A549 (cell line): Measurements from ENCODE around the gene KRT37. TPM values are rescaled to one million over a fixed set of nuclear protein-coding genes. Genes with fewer than 3 reads are reported as not detected.

Experiments used
- ATAC-seq, 2 experiments: fragments of 200-7000 bp in 1 of 2; fragments of >200 bp in 1 of 2; cut with Nextera tagmentation in 1 of 2; cut with Tn5 transposase in 1 of 2; 3 replicates each; pipeline versions ENCODE4 v1.8.0 to v1.9.1; 2018 to 2020; ENCODE audit warnings: mild to moderate bottlenecking in 1 of 2, moderate library complexity in 1 of 2
- CTCF ChIA-PET: fragments of 300-600 bp; sonication (Branson Sonifier 250); formaldehyde crosslinking; extraction: SDS; loops from one replicate; lab custom pipeline; 2021; ENCODE audit warnings: antibody characterized with exemption, inconsistent platforms; lab: Yijun Ruan, JAX
- POLR2A ChIA-PET: fragments of 350-600 bp; formaldehyde crosslinking; extraction: SDS; loops from one replicate; lab custom pipeline; 2021; ENCODE audit warnings: antibody characterized with exemption, inconsistent platforms; lab: Yijun Ruan, JAX
- DNase-seq, 2 experiments: peaks; one replicate each; pipeline versions ENCODE4 v3.0.0 to v3.0.0-alpha.2; 2011 to 2016; ENCODE audit warnings: low read depth in 1 of 2, low spot score in 1 of 2
- FAIRE-seq: peaks from 2 replicates; lab custom pipeline; 2011; peaks lifted over from hg19 to GRCh38; lab: Jason Lieb, UNC
- H3K27ac ChIP-seq, 2 experiments: fragments of >200 bp; sonication (Bioruptor Twin); formaldehyde crosslinking; 3 replicates each; pipeline ENCODE4 v1.5.1; 2016 to 2017
- H3K4me1 ChIP-seq: fragments of >200 bp; sonication (Bioruptor Twin); formaldehyde crosslinking; 3 replicates; pipeline ENCODE4 v1.6.1; 2016
- H3K4me2 ChIP-seq: fragments of >200 bp; sonication (Bioruptor Twin); formaldehyde crosslinking; 3 replicates; pipeline ENCODE4 v1.6.1; 2016
- H3K4me3 ChIP-seq: fragments of >200 bp; sonication (Bioruptor Twin); formaldehyde crosslinking; 3 replicates; pipeline ENCODE4 v1.5.1; 2016
- H3K9me3 ChIP-seq: fragments of >200 bp; sonication (Bioruptor Twin); formaldehyde crosslinking; 3 replicates; pipeline ENCODE4 v1.6.1; 2016
- CBX8 ChIP-seq: fragments of 200-600 bp; sonication (generic); IDR thresholded peaks from 2 replicates; pipeline ENCODE4 v1.6.1; 2016
- CEBPB ChIP-seq, 2 experiments: fragments of >200 bp in 1 of 2; sonication (Bioruptor Twin) in 1 of 2; formaldehyde crosslinking in 1 of 2; IDR thresholded peaks; 2 replicates each; pipeline ENCODE4 v1.6.1; 2012 to 2016
- GATA3 ChIP-seq: IDR thresholded peaks from 2 replicates; pipeline ENCODE4 v1.6.1; 2012; ENCODE audit warnings: borderline replicate concordance
- HEYL ChIP-seq: fragments of 250-450 bp; sonication (Bioruptor Pico); IDR thresholded peaks from 2 replicates; pipeline ENCODE4 v1.8.0; 2021; ENCODE audit warnings: mild to moderate bottlenecking, moderate library complexity
- HOXA7 ChIP-seq: fragments of 250-450 bp; sonication (Bioruptor Pico); IDR thresholded peaks from 2 replicates; pipeline ENCODE4 v1.5.0; 2020; ENCODE audit warnings: mild to moderate bottlenecking, moderate library complexity
- HOXB13 ChIP-seq: fragments of 250-450 bp; sonication (Bioruptor Pico); IDR thresholded peaks from 2 replicates; pipeline ENCODE4 v1.5.0; 2020; ENCODE audit warnings: low read depth, mild to moderate bottlenecking, moderate library complexity
- JUNB ChIP-seq: fragments of >200 bp; sonication (Bioruptor Twin); formaldehyde crosslinking; IDR thresholded peaks from 2 replicates; pipeline ENCODE4 v1.6.1; 2016
- KDM1A ChIP-seq: fragments of 200-600 bp; sonication (generic); IDR thresholded peaks from 2 replicates; pipeline ENCODE4 v1.6.1; 2016; ENCODE audit warnings: low read depth, mild to moderate bottlenecking
- MYC ChIP-seq: IDR thresholded peaks from 2 replicates; pipeline ENCODE4 v1.6.1; 2012; ENCODE audit warnings: mild to moderate bottlenecking, inconsistent platforms, low read length, improper control_type of control experiment, borderline replicate concordance
- NFE2L2 ChIP-seq: fragments of 150-350 bp; conservative IDR thresholded peaks from 2 replicates; pipeline ENCODE4 v1.6.1; 2014; ENCODE audit warnings: low read length
- PHF8 ChIP-seq: fragments of 200-600 bp; sonication (generic); IDR thresholded peaks from 2 replicates; pipeline ENCODE4 v1.6.1; 2016; ENCODE audit warnings: low read depth, mild to moderate bottlenecking, antibody characterized with exemption, moderate library complexity, borderline replicate concordance
- POLR2A ChIP-seq: IDR thresholded peaks from 2 replicates; pipeline ENCODE4 v1.6.1; 2012; ENCODE audit warnings: mild to moderate bottlenecking, low read length
- RARB ChIP-seq: fragments of 250-450 bp; sonication (Bioruptor Pico); IDR thresholded peaks from 2 replicates; pipeline ENCODE4 v1.8.0; 2021; ENCODE audit warnings: mild to moderate bottlenecking, moderate library complexity
- RNF2 ChIP-seq: fragments of 200-600 bp; sonication (generic); IDR thresholded peaks from 2 replicates; pipeline ENCODE4 v1.6.1; 2016; ENCODE audit warnings: low read depth, mild to moderate bottlenecking, antibody characterized with exemption, moderate library complexity, borderline replicate concordance
- SMC3 ChIP-seq: fragments of >200 bp; sonication (Bioruptor Twin); formaldehyde crosslinking; IDR thresholded peaks from 3 replicates; pipeline ENCODE4 v1.6.1; 2018; ENCODE audit warnings: inconsistent platforms
- ZC3H11A ChIP-seq: fragments of 450-650 bp; IDR thresholded peaks from 2 replicates; pipeline ENCODE4 v1.6.1; 2014; ENCODE audit warnings: antibody characterized with exemption, mild to moderate bottlenecking
- ZFP36 ChIP-seq: fragments of 450-650 bp; IDR thresholded peaks from 2 replicates; pipeline ENCODE4 v1.6.1; 2014; ENCODE audit warnings: borderline replicate concordance; ENCODE audit not compliant: partially characterized antibody
- ZSCAN20 ChIP-seq: fragments of 250-450 bp; sonication (Bioruptor Pico); IDR thresholded peaks from 2 replicates; pipeline ENCODE4 v1.8.0; 2022; ENCODE audit warnings: mild to moderate bottlenecking, moderate library complexity
- WGBS: methylation state at CpG from one replicate; pipeline ENCODE4 v1.1.6; 2017; ENCODE audit errors: missing lambda C conversion rate; 5-methylcytosine and 5-hydroxymethylcytosine counted together
- polyA plus RNA-seq, 4 experiments: library from polyadenylated mRNA; depleted of rRNA in 3 of 4; stranded (reverse); fragments of >200 nt; fragmentation: RNase III in 1 of 4; extraction: RNeasy Plus Mini Kit Qiagen cat#74134 plus additional on column Dnase treatment in 1 of 4; gene quantifications; 2 replicates in 3 of 4; 3 replicates in 1 of 4; pipeline ENCODE4 v1.2.3, GENCODE V29; 2011 to 2017
- TF ChIP-seq, protein P1 (sequence below): IDR thresholded peaks from 2 replicates; pipeline ENCODE4 v1.6.1; 2012
- TF ChIP-seq, protein P2 (sequence below): fragments of 250-450 bp; sonication (Bioruptor Pico); IDR thresholded peaks from 2 replicates; pipeline ENCODE4 v1.5.0; 2021; ENCODE audit warnings: mild to moderate bottlenecking, moderate library complexity, borderline replicate concordance
- TF ChIP-seq, protein P3 (sequence below): fragments of 150-350 bp; IDR thresholded peaks from 2 replicates; pipeline ENCODE4 v1.6.1; 2014; ENCODE audit warnings: low read depth, mild to moderate bottlenecking, low read length
- TF ChIP-seq, protein P4 (sequence below): IDR thresholded peaks from 2 replicates; pipeline ENCODE4 v1.6.1; 2012; ENCODE audit warnings: low read depth, borderline replicate concordance

The KRT37 gene
- polyA plus RNA-seq, 2 of the 4 experiments (the other 2 are of a cell fraction), result not detected

DNA sequence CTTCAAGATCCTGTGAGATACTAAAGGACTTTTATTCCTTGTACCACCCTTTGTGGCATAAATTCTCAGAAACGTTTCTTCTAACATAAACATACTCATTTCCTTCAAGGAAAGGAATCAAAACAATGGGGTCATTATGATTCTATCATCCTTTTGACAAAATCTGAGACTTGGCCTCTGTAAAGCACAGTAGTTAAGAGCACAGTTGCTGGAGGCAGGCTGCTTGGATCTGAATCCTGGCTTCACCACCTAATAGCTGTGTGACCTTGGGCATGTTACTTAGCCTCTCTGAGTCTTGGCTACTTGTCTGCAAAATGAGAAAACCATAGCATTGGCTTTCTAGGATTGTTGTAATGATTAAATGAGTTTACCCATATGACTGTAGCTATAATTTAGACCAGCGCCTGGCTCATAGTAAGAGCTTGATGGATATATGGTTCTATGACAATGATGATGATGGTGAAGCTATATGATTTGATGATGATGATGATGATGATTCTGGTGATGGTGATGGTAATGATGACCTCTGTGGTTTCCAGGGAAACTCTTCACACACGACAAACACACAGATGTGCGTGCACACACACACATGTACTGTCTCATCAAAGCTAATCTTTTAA lies 20.9 kb downstream of the KRT37 start:
- WGBS, result 58% methylated on average over 4 of the region's 4 CpGs
- Histone ChIP-seq H3K9me3 (no peaks in the 10 kb centered on the region), H3K27ac (peak overlapping the region in 1 of 2 experiments; percentile 37; a peak in 2 of 6 replicates), H3K4me3 (no peak overlapping the region)
- no peak for TF ChIP-seq HOXA7 (CRISPR knock-in tag)
- TF ChIP-seq ZFP36, result peak; percentile 61
- TF ChIP-seq, all 56 proteins: peak for 1
- no peak for DNase-seq
- ChIA-PET POLR2A (interaction anchor here (1.6 kb wide), 1 partner anchor 285 kb away, joined by 5 read pairs; no protein-coding TSS in a partner anchor), CTCF (interaction anchor here (0.9 to 6.9 kb wide), 12 partner anchors 10 to 386 kb away, joined by 3 to 60 read pairs (median 7); no protein-coding TSS in a partner anchor)
- Histone ChIP-seq H3K4me1 (peaks cover 18% of the 10 kb centered on the region), H3K4me2 (peak overlapping the region; percentile 56)
- FAIRE-seq, result peak; percentile 7
- ATAC-seq, result no peak

DNA sequence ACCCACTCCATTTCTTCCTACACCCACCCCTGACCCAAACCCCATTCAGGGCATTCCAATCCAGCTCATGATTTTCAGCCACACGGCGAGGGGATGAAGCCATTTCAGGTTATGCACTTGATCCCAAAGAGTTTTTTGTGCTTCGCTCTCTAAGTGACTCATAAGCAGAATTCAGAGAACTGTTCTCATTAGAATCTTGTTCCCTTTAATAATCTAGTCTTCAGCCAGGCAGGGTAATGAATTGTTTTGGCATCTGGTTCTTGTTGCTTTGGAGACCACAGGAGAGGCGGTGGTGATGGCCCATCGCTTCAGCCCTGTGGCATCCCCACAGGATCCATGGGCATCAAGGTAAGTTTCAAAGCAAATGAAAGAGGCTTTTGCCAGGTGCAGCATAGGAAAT lies 22.2 kb downstream of the KRT37 start:
- ATAC-seq (no peak), DNase-seq (no peak), FAIRE-seq (no peak)
- Histone ChIP-seq H3K4me1 (peaks cover 18% of the 10 kb centered on the region), H3K4me3 (no peak overlapping the region), H3K4me2 (no peak overlapping the region), H3K9me3 (no peaks in the 10 kb centered on the region), H3K27ac (peak overlapping the region in 1 of 2 experiments; percentile 26; a peak in 1 of 6 replicates)
- WGBS, result 90% methylated on average over 5 of the region's 5 CpGs
- POLR2A ChIA-PET, result no interaction called here
- CTCF ChIA-PET, result interaction anchor here (1.5 kb wide), 1 partner anchor 529 kb away, joined by 3 read pairs; no protein-coding TSS in a partner anchor
- TF ChIP-seq CBX8 (no peak), MYC (no peak), RARB (CRISPR knock-in tag) (no peak), ZC3H11A (no peak), ZSCAN20 (CRISPR knock-in tag) (no peak), PHF8 (no peak), POLR2A (no peak)
- TF ChIP-seq, protein P1, sequence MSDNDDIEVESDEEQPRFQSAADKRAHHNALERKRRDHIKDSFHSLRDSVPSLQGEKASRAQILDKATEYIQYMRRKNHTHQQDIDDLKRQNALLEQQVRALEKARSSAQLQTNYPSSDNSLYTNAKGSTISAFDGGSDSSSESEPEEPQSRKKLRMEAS, result no peak
- TF ChIP-seq, all 56 proteins: peak for 0

DNA sequence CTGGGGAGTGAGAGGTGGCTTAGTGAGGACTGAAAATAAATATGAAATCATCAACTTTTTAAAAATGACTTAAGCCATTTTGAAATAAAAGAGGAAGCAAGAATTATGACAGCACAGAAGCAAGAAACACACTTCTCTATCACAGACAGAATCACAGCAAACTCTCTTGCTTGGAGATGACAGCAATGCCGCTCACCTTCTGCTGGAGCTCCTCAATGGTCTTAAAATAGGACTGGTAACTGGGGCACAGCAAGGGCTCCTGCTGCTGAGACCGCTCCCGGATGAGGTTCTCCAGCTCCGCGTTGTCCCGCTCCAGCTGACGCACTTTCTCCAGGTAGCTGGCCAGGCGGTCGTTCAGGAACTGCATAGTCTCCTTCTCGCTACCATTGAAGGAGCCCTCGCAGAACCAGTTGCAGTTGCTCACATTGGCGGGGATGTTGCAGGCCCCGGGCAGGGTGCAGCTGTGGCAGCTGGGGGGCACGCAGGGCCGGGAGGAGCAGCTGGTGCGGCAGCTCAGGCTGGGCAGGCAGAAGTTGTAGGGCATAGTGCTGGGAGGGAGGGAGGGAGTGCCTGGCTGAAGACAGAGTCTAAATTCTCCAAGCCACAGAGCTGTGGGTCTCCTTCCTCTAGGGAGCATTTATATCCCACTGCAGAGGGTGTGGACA lies 27.3 kb downstream of the KRT37 start, which contains the start of gene KRT31:
KRT31 (minus strand) TSS at position 613 of the 665 bp plus-strand sequence; CDS start at position 544, 69 bp downstream.
- no peaks in the 10 kb centered on the region for H3K4me1 ChIP-seq
- CTCF ChIA-PET, result interaction anchor here (0.8 to 1.5 kb wide), 3 partner anchors 9 to 251 kb away, joined by 3 to 5 read pairs (median 4); no protein-coding TSS in a partner anchor
- WGBS, result 88% methylated on average over 16 of the region's 16 CpGs

More for the DNA sequence above, 27.3 kb downstream of the KRT37 start, which contains the start of gene KRT31:
- no peaks in the 10 kb centered on the region for H3K9me3 ChIP-seq
- H3K4me2 ChIP-seq, result no peak within 1 kb of the TSS
- DNase-seq (no peak), FAIRE-seq (no peak), ATAC-seq (no peak)
- H3K27ac ChIP-seq, result no peak within 1 kb of the TSS
- H3K4me3 ChIP-seq, result no peak within 1 kb of the TSS
- POLR2A ChIA-PET, result no interaction called here
- TF ChIP-seq SMC3 (no peak), HEYL (CRISPR knock-in tag) (no peak), GATA3 (no peak), ZFP36 (no peak), NFE2L2 (no peak), CEBPB (IDR thresholded peaks at IDR 0.05) (no peak), POLR2A (no peak), HOXB13 (CRISPR knock-in tag) (no peak), KDM1A (no peak), ZC3H11A (no peak), RNF2 (no peak), JUNB (no peak)
- TF ChIP-seq, protein P2, sequence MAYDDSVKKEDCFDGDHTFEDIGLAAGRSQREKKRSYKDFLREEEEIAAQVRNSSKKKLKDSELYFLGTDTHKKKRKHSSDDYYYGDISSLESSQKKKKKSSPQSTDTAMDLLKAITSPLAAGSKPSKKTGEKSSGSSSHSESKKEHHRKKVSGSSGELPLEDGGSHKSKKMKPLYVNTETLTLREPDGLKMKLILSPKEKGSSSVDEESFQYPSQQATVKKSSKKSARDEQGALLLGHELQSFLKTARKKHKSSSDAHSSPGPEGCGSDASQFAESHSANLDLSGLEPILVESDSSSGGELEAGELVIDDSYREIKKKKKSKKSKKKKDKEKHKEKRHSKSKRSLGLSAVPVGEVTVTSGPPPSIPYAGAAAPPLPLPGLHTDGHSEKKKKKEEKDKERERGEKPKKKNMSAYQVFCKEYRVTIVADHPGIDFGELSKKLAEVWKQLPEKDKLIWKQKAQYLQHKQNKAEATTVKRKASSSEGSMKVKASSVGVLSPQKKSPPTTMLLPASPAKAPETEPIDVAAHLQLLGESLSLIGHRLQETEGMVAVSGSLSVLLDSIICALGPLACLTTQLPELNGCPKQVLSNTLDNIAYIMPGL (CRISPR knock-in tag), result no peak
- TF ChIP-seq, protein P3, sequence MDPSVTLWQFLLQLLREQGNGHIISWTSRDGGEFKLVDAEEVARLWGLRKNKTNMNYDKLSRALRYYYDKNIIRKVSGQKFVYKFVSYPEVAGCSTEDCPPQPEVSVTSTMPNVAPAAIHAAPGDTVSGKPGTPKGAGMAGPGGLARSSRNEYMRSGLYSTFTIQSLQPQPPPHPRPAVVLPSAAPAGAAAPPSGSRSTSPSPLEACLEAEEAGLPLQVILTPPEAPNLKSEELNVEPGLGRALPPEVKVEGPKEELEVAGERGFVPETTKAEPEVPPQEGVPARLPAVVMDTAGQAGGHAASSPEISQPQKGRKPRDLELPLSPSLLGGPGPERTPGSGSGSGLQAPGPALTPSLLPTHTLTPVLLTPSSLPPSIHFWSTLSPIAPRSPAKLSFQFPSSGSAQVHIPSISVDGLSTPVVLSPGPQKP, result no peak
- TF ChIP-seq, protein P4, sequence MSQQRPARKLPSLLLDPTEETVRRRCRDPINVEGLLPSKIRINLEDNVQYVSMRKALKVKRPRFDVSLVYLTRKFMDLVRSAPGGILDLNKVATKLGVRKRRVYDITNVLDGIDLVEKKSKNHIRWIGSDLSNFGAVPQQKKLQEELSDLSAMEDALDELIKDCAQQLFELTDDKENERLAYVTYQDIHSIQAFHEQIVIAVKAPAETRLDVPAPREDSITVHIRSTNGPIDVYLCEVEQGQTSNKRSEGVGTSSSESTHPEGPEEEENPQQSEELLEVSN, result no peak
- TF ChIP-seq, protein P1, result no peak
